ENCODE data around the gene ZNF438.

DNA sequence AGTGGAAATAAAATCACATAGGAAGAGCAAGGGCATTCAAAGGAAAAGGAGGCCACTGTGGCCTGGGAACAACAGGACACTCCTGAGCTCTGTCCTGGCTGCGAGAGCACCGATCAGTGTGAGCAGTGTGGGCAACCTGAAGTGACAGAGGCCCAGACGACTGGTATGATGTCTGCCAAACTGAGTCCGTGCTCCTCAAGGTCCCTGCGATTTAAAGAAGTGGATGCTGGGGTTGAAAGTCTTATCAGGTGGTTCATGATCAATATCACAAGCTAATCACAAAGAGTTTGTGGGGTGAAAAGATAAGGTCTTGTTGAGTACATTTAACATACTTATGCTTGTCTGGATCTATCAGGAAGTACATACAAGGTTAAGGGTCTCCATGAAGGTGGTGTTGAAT is 176.5 kb downstream of the ZNF438 start:
- no peak for TF ChIP-seq POLR2A (IDR thresholded peaks at IDR 0.05; ENCODE audit: low read depth, low read length)
- TF ChIP-seq CTCF (conservative IDR thresholded peaks at IDR 0.05; ENCODE audit: low read depth, low read length) = no peak
- no peak for TF ChIP-seq BHLHE40 (IDR thresholded peaks at IDR 0.05; ENCODE audit: low read depth, low read length)
- TF ChIP-seq SMC3 (IDR thresholded peaks at IDR 0.05; ENCODE audit: low read depth, low read length) = no peak
- TF ChIP-seq RCOR1 (IDR thresholded peaks at IDR 0.05; ENCODE audit: insufficient replicate concordance, low read length) = no peak
- no peak for TF ChIP-seq MAFK (IDR thresholded peaks at IDR 0.05; ENCODE audit: low read depth, low read length)
- no peak for TF ChIP-seq CEBPB (IDR thresholded peaks at IDR 0.05; ENCODE audit: low read depth, low read length)
- no peak for TF ChIP-seq MAZ (IDR thresholded peaks at IDR 0.05; ENCODE audit: borderline replicate concordance, low read depth, low read length)
- no peak for TF ChIP-seq RFX5 (IDR thresholded peaks at IDR 0.05; ENCODE audit: low read depth, low read length)
- TF ChIP-seq USF2 (IDR thresholded peaks at IDR 0.05; ENCODE audit: low read depth, low read length) = no peak
- no peak for TF ChIP-seq RAD21 (IDR thresholded peaks at IDR 0.05; ENCODE audit: low read length)
